Measurements from ENCODE around the gene ELMO1. TPM values are rescaled to one million over a fixed set of nuclear protein-coding genes. Genes with fewer than 3 reads are reported as not detected.
A peak's percentile ranks its signal among the peaks of the same experiment; 100 is the strongest.

ELMO1 gene
- total and polyA plus RNA-seq, 2 of the 13 experiments (the other 11 are each of a cell fraction or from before 2014, with no cell fraction given): 0.11 to 0.17 TPM

DNA sequence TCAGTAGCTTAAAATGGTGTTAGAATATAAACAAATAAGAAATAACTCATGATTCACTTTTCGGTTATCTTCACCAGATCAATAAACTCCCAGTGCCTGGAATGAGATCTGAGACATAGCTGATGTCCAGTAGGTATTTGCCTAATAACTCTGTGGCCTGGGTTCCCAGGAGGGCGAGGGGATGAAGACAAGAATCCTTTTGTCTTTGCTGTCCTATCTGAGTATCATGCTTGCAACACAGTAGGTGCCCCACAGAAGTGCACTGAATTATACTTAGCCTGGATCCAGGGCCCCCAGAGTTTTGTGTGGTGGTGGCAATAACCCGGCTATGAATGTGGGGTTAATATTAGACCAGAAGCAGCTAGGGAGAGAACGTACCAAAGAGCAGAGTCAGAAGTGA, 374.3 kb downstream of the ELMO1 start (continued):
- TF ChIP-seq SALL2 (CRISPR knock-in tag; IDR thresholded peaks at IDR 0.05) (0 out of 2 replicates have a peak, but pooled peaks have one; percentile 47), ZMYM2 (CRISPR knock-in tag; IDR thresholded peaks at IDR 0.05) (no peak), SCMH1 (CRISPR knock-in tag; IDR thresholded peaks at IDR 0.05; ENCODE audit: borderline replicate concordance) (no peak), PAF1 (CRISPR knock-in tag; IDR thresholded peaks at IDR 0.05) (no peak), ATF2 (CRISPR knock-in tag; IDR thresholded peaks at IDR 0.05) (no peak), ZNF235 (CRISPR knock-in tag; IDR thresholded peaks at IDR 0.05; ENCODE audit: borderline replicate concordance) (no peak), MAF1 (CRISPR knock-in tag; IDR thresholded peaks at IDR 0.05; ENCODE audit: borderline replicate concordance) (no peak), ZNF879 (CRISPR knock-in tag; IDR thresholded peaks at IDR 0.05) (no peak), ZFY (CRISPR knock-in tag; IDR thresholded peaks at IDR 0.05) (no peak), GPN1 (CRISPR knock-in tag; IDR thresholded peaks at IDR 0.05; ENCODE audit: borderline replicate concordance) (no peak), ZNF766 (CRISPR knock-in tag; IDR thresholded peaks at IDR 0.05; ENCODE audit: borderline replicate concordance) (no peak), ATF7-NPFF (CRISPR knock-in tag; IDR thresholded peaks at IDR 0.05; ENCODE audit: low read depth) (no peak), ZNF790 (CRISPR knock-in tag; IDR thresholded peaks at IDR 0.05; ENCODE audit: borderline replicate concordance) (no peak), ZNF136 (CRISPR knock-in tag; IDR thresholded peaks at IDR 0.05; ENCODE audit: low read depth) (no peak), ZNF710 (CRISPR knock-in tag; IDR thresholded peaks at IDR 0.05; ENCODE audit: borderline replicate concordance) (peak; percentile 33; the same call in 1 of the 2 replicates), ZFP1 (CRISPR knock-in tag; IDR thresholded peaks at IDR 0.05) (no peak), ZNF232 (CRISPR knock-in tag; IDR thresholded peaks at IDR 0.05; ENCODE audit: borderline replicate concordance) (no peak), ZNF768 (CRISPR knock-in tag; IDR thresholded peaks at IDR 0.05) (no peak), HDAC6 (IDR thresholded peaks at IDR 0.05; ENCODE audit: low read depth, low read length) (no peak), SMAD1 (CRISPR knock-in tag; IDR thresholded peaks at IDR 0.05; ENCODE audit: borderline replicate concordance, low read depth) (no peak)
- TF ChIP-seq, protein P1, sequence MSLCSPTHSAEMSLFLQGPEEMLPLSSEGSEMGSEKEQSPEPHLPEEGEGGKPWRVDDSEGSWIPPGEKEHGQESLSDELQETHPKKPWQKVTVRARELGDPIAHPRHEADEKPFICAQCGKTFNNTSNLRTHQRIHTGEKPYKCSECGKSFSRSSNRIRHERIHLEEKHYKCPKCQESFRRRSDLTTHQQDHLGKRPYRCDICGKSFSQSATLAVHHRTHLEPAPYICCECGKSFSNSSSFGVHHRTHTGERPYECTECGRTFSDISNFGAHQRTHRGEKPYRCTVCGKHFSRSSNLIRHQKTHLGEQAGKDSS (CRISPR knock-in tag; IDR thresholded peaks at IDR 0.05; ENCODE audit: borderline replicate concordance, low read depth): no peak
- TF ChIP-seq, protein P2, sequence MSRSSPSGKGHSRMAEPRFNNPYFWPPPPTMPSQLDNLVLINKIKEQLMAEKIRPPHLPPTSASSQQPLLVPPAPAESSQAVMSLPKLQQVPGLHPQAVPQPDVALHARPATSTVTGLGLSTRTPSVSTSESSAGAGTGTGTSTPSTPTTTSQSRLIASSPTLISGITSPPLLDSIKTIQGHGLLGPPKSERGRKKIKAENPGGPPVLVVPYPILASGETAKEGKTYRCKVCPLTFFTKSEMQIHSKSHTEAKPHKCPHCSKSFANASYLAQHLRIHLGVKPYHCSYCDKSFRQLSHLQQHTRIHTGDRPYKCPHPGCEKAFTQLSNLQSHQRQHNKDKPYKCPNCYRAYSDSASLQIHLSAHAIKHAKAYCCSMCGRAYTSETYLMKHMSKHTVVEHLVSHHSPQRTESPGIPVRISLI (CRISPR knock-in tag; IDR thresholded peaks at IDR 0.05; ENCODE audit: borderline replicate concordance): peak; percentile 25; the same call in 1 of the 2 replicates

Data from HepG2 (cell line).